Brain pericyte (primary cell): ENCODE measurements around the gene FBXL5.

Experiments
- DNase-seq: peaks from one replicate; pipeline ENCODE4 v3.0.0-alpha.2; 2012; ENCODE audit warnings: low read depth, low spot score

FBXL5 gene

GRCh38 chr4:15557786-15558550, 97.2 kb downstream of the FBXL5 start:
- no peak for DNase-seq

- no peak for DNase-seq
Measured at GRCh38 chr4:15556511-15557092, 98.6 kb downstream of the FBXL5 start.
